GM19035 (cell line): ENCODE results near the gene STMND1.
"Not testable (repeated sequence)": the region's sequence is repeated elsewhere in the genome, so short reads cannot be mapped to it uniquely, and the experiment has no call there.

Experiments
- ATAC-seq: cut with Tn5 transposase; IDR thresholded peaks from one replicate; pipeline ENCODE4 v1.9.1; 2021; ENCODE audit not compliant: unreplicated experiment

The STMND1 gene

DNA sequence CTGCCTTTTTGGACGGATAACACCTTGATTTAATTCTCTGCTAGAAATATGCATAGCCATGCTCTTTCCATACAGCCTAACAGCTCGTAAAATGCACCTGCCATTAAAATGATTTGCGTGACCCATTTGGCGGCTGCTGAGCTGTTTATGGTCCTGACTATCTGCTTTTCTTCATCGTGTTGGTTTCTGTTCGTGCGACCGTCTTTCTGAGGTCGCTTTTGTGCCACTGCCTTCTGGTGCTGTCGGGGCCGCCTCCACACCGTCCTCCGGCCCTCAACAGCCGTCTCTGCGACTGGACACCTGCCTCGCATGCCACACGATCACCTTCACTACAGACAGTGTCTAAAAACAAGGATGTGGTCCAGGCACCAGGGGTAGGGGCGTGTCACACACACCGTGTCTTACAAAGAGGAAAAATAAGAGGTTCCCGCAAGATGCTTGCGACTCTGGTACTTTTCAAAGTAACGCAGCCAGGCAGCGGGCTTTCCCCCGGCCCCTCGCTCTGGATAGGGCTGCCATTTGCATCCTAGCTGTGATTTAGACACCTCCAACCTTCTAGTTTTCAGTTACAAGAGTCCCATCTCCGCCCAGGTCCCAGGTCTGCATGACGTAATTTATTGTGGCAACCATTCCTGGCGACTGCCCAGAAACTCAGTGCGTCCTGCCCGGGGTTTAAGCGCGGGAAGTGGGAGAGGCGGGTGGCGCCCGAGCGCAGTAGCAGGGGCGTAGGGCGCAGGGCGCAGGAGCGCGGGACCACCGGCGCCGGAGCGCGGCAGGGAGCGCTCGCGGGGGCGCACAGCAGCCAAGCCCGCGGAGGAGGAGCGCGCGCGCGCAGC lies at the start of gene STMND1:
STMND1 (plus strand) TSS at position 629 of the 836 bp plus-strand sequence. CDS start 208 bp downstream, outside the sequence.
- ATAC-seq: no peak

DNA sequence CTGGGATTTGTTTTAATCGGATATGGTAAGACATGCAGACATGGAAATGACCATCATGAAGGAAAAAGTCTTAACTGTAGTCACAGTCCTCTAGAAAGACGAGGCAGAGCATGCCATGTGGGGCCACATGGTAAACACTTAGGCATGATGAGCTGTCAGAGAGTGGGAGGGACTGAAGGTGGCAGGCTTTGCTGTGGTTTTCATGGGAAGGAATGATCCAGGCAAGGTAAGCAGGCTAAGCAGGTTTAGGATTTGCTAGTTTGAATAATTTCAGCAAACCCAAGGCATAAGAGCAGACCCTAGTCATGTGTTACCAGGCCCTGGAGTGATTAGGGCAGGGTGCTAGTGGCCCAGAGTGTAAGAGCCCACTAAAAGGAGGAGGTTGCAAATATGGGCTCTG lies 47.2 kb upstream of the STMND1 start:
- no peak for ATAC-seq

DNA sequence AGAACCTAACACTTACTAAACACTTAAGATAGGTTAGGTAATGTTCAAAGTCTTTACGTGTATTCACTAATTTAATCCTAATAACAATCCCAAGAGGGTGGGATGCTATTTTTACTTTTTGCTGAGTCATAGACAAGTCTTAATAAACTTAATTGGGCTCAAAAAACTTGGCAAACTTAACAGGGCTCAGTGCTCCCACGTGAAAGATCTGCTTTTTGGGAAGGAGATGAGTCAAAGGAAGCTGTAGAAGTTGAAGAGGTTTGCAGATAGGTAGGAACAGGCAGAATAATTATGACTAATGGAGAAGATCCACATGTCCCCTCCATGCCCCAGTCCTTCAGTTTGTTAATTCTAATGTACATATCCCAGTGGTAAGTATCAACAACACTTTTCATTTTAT lies 44.5 kb upstream of the STMND1 start:
- ATAC-seq: no peak

DNA sequence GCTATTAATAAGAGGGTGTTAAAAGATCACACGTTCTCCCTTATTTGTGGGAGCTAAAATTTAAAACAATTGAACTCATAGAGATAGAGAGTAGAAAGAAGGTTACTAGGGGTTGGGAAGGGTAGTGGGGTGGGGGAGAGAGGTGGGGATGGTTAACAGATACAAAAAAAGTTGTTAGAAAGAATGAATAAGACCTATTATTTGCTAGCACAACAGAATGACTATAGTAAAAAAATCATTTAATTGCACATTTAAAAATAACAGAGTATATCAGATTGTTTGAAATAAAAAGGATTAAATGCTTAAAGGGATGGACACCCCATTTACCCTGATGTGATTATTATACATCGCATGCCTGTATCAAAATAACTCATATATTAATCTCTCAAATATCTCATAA lies 43.3 kb upstream of the STMND1 start:
- no peak for ATAC-seq

DNA sequence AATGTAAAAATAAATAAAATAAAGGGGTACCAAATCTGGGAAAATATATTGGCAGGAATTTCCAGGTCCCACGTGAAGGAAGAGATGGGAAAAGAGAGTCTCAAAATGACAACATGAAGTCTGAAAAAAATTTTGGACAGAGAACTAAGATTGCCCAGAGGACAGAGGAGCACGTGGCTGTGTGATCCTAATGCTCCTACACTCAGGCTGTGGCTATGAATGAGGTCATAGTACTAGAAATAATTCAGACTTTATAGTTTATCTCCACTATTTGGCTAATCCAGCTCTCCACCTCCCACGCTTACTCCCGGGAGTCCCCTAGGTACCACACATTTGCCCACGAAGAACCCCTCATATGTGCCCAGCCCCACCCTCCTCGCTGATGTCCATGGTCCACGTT lies 42.8 kb upstream of the STMND1 start:
- no peak for ATAC-seq

DNA sequence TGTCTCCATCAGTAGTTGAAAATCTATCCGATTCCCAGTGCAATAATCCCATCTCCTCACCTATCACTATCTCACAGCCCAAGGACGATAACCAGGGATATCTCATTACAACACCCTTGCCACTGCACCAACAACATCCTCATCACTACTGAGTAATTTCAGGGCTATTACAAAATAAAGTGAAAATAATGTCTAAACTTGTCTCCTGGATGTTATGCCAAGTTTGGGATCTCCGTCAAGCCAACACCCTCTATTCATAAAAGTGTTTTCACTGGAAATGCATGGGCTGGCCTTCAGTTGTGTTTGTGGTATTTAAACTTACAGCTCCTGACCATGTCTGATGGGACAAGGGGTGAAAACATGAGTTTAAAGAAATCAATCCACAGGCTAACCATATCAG lies 42.0 kb upstream of the STMND1 start:
- ATAC-seq: no peak

DNA sequence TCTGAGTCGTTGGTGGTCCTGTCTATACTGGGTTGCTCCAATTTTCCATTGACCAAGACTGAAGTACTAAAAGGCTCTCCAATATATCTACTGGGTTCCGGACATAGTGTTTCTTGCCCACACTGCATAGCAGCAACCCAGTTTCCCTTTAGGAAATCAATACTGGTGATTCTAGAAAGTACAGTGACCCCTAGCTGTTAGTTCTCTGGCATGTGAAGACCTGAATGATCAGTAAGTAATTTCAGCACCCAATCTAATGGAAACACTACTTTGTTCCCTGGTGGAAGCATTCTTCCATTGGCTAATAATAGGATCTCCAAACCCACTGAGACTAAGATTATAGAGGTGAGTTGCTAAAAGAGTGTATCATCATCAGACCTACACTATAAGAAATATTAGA lies 40.8 kb upstream of the STMND1 start:
- ATAC-seq: no peak

DNA sequence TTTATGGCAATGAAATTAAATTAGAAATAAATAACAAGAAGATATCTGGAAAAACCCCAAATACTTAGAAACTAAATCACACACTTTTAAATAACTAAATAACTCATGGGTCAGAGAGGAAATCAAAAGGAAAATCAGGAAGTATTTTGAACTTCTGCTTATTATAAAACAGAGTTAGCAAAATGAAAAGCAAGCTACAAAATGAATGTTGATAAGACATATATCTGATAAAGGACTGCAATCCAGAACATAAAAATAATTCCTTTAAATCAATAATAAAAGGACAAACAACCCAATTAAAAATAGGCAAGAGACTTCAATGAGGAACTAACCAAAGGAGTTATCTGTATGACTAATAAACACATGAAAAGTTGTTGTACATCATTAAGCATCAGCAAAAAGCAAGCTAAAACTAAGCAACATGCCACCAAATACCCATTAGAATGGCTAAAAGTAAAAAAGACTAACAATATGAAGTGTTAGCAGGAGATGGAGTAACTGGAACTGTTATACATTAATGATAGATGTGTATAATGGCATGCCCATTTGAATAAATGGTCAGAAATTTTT lies 38.9 kb upstream of the STMND1 start:
- no peak for ATAC-seq

DNA sequence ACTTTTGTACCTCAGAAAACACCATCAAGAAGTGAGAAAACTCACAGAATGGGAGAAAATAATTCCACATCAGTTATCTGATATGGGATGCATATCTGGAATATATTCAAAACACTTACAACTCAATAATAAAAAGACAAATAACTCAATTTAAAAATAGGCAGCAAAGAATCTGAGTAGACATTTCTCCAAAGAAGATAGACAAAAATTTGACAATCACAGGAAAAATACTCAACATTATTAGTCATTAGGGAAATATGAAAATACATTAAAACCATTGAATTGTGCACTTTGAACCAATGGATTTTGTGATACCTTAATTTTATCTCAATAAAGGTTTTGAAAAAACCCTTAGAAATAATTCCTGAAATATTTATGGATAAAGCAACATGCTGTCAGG lies 36.9 kb upstream of the STMND1 start:
- no peak for ATAC-seq

DNA sequence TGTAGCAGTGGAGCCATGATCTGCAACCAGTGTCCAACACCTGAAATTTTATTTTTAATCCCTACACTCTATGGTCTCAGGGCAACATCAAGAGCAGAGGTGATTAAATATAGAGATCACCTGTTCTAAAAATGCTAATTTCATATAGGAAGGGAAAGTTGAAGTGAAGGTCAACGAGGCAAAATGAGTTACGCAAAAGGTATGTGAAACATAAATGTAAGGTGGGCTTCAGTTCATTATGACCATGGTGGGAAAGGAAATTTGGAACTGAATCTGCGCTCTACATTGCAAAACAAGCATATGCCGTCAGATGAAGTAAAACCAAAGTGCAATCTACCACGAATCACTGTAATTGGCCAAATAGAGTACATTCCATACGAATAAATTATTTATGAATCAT lies 35.2 kb upstream of the STMND1 start:
- ATAC-seq: no peak

DNA sequence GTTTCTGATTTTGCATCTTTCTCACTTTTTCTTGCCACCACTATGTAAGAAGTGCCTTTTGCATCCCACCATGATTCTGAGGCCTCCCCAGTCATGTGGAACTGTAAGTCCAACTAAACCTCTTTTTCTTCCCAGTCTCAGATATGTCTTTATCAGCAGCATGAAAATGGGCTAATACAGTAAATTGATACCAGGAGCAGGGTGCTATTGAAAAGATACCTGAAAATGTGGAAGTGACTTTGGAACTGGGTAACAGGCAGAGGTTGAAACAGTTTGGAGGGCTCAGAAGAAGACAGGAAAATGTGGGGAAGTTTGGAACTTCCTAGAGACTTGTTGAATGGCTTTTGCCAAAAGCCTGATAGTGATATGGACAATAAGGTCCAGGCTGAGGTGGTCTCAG lies 32.9 kb upstream of the STMND1 start:
- not testable (repeated sequence) for ATAC-seq

DNA sequence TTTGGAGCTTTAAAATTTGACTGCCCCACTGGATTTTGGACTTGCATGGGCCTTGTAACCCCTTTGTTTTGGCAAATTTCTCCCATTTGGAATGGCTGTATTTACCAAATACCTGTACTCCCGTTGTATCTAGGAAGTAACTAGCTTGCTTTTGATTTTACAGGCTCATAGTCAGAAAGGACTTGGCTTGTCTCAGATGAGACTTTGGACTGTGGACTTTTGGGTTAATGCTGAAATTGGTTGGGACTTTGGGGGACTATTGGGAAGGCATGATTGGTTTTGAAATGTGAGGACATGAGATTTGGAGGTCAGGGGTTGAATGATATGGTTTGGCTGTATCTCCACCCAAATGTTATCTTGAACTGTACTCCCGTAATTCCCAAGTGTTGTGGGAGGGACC lies 31.4 kb upstream of the STMND1 start:
- not testable (repeated sequence) for ATAC-seq

DNA sequence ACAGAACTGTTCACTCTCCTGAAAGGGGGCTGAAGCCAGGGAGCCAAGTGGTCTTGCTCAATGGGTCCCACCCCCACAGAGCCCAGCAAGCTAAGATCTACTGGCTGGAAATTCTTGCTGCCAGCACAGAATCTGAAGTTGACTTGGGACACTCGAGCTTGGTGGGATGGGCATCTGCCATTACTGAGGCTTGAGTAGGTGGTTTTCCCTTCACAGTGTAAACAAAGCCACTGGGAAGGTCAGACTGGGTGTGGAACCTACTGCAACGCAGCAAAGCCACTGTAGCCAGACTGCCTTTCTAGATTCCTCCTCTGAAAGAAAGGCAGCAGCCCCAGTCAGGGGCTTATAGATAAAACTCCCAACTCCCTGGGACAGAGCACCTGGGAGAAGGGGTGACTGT lies 28.3 kb upstream of the STMND1 start:
- not testable (repeated sequence) for ATAC-seq

DNA sequence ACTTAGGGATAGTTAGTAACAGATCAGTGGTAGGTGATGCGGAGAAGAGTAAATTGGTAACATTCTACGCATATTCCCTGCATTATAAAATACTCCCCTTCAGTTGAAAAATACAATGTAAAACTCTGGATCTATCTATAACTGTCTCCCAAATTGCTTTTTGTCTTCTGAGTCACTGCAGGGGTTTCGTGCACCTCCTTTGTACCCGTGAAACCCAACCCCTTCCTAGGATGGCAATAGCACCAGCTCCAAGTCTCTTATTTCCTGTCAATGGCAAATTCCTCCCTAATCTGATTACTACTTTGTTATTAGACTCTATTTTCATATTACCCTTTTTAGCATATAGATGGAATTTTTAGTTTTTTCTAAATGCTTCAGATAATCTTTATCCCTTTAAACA lies 20.6 kb upstream of the STMND1 start:
- no peak for ATAC-seq

DNA sequence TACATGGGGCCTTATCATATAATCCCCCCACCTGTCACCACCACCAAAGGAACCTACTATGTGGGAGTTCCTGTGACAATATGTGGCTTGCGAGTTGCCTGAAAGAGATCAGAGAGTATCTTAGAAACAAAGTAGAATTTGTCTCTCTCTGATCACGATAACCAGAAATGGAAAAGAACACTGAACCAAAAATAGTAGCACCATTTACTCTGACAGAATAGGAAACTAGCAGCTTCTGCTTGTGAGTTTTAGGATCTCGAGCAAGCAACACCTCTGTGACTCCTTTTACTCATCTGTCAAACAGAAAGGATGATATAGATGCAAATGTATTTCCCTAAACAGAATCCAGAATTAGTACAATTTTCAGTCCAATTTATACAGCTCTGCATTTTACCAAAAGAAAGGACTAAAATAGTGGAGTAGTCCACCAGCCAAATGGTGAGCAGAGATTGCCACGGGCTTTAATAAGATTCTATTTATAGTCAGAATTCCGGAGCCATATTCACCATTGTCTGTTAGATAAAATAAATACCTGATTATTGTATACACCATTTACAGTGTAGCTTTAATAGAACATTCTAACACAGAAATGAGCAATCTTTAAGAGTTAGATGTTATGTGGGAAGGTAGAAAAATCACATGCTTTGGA lies 19.9 kb upstream of the STMND1 start:
- ATAC-seq: no peak

DNA sequence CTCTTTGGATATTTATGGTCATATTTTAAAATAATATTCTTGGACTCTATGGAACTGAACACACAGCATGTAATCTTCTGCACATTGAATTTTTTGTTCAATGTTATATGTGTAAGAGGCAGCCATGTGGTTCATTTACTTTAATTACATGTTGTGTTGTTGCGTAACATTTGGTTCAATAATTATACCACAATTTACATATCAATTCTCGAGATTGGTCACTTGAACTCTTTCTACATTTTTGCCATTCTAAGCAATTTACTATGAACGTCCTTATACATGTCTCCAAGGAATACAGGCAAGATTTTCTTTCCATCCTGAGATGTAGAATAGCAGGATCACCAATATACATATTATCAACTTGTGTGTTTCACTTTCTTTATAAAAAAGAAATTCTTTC lies 18.5 kb upstream of the STMND1 start:
- no peak for ATAC-seq

DNA sequence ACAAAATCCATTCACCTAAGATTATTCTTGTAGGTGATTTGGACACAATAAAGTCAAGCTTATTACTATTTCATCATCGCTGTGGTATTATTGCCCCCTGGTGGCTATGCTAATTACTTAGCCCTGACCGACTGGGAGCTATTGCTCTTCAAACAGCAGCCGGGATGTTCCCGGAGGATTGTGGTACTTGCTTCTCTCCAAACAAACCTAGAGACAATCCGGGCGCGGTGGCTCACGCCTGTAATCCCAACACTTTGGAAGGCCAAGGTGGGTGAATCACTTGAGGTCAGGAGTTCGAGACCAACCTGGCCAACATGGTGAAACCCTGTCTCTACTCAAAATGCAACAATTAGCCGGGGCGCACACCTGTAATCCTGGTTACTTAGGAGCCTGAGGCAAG lies 15.4 kb upstream of the STMND1 start:
- no peak for ATAC-seq

DNA sequence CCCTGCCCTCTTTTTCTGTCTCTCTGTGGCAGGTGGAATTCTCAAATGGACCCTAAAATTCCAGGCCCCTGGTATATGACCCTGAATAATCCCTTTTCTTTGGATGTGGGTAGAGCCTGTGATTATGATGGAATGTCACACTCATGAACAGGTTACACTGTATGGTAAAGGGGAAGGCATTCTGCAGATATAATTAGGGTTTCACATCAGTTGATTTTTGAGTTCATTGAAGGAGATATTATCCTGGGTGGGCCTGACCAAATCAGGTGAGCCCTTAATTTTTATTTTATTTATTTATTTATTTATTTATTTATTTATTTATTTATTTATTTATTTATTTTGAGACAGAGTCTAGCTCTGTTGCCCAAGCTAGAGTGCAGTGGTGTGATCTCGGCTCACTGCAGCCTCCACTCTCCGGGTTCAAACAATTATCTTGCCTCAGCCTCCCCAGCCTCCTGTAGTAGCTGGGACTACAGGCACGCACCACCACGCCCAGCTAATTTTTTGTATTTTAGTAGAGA lies 13.7 kb upstream of the STMND1 start:
- ATAC-seq: no peak

DNA sequence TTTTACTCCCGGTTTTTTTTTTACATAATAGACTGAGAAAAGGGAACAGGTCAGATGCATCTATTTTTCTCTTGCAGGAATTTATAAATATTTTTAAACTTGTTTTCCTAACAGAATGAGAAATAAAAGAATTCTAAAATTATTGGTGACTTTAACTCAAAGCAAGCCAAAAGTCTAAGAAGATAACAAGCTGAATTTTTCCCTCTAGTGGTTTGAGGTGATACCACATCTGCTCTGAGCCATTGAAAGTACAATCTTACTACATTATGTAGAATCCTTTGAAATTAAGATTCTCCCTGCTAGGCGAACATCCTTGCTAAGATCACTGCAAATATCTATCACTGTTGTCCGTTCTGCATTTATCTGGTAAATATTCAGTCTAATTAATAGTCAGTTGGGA lies 10.7 kb upstream of the STMND1 start:
- no peak for ATAC-seq

DNA sequence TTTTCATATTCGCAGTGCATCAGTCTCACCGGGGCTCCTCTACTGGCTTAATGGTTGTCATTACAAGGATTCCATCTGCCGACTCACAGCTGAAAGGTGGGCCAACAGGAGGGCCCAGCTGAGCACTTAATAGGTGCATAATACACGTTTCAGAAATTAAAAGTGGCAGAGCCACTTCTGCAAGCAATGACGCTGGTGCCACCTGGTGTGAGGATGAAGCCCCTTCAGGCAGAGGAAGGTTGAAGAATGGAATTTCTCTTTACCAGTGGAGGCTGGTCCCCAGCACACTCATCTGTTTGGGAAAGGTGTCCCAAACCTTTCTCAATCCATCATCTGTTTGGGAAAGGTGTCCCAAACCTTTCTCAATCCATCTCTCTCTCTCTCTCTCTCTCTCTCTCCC lies 8.2 kb upstream of the STMND1 start:
- ATAC-seq: no peak

DNA sequence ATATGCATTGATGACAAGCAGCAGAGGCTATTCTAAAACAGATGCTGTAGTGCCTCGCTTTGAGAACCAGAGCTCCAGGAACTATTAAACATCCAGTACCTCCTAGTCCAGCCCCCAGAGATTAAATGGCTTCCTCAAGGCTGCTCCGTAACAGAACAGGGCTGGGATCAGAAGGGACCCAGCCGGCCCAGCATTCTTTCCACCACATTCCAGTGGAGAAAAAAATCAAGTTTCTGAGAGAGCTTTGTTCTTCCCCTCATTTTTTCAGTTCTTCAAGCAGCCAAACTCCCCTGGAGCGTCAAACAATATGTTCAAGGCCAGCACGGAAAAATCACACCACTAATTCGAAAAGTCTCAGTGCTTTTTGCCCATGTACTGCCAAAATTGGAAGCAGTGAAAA lies 5.8 kb upstream of the STMND1 start:
- ATAC-seq: no peak

DNA sequence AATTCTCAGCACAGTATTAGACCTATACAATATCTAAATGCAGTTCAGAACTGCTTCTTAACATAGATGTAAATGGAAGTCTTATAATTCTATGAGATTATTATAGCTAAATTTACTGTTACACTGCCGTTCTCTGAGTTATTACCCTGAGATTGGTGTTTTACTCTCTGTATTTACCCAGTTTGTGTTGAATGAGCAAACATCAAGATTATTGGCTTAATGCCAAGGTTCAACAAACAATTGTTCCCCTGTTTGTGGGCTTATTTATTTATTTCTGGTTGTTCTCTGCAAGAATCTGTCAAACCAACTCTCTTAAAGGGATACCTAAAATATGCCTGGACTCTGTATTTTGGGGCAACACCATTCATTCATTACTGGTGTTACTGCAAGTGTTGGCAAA lies 5.2 kb upstream of the STMND1 start:
- no peak for ATAC-seq
